ENCODE results near the gene TMEM59L.
A peak's percentile ranks its signal among the peaks of the same experiment; 100 is the strongest.

Gene TMEM59L

DNA sequence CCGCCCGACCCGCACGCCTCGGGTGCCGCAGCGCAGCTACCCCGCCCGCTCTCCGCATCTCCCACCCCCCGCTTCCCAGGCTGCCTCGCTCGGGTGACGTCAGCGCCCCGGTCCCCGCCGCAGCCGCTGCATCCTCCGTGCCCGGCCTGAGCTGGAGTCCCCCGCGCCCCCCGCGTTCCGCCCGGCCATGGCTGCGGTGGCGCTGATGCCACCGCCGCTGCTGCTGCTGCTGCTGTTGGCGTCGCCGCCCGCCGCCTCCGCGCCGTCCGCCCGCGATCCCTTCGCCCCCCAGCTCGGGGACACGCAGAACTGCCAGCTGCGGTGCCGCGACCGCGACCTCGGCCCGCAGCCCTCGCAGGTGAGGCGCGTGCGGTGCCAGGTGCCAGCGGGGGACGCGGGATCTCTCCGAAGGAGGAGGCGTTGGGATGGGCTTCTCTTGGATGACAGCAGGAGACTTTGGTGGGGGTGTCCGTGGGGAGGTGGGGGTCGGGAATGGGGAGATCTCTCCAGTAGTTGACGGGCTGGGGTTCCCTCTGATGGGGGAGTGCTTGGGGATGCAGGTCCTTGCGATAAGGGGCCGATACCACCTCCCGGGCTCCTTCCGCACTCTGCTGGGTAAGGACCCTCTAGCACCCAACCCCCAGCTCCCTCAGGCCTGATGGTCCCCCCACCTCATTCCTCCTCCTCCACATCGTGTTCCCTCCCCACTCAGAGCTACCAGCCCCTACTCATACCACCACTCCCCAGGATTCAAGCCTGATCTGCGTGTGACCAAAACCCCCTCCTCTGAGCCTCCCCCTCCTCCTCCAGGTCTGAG, at the start of gene TMEM59L:
TSS of gene TMEM59L (plus strand) at position 99 of the 817 bp plus-strand sequence. CDS start at position 188, 89 bp downstream.
- CTCF ChIA-PET, result interaction anchor here (0.9 to 3.5 kb wide), 2 partner anchors 18 to 235 kb away, joined by 3 to 16 read pairs; no protein-coding TSS in a partner anchor
- TF ChIP-seq, protein P1, sequence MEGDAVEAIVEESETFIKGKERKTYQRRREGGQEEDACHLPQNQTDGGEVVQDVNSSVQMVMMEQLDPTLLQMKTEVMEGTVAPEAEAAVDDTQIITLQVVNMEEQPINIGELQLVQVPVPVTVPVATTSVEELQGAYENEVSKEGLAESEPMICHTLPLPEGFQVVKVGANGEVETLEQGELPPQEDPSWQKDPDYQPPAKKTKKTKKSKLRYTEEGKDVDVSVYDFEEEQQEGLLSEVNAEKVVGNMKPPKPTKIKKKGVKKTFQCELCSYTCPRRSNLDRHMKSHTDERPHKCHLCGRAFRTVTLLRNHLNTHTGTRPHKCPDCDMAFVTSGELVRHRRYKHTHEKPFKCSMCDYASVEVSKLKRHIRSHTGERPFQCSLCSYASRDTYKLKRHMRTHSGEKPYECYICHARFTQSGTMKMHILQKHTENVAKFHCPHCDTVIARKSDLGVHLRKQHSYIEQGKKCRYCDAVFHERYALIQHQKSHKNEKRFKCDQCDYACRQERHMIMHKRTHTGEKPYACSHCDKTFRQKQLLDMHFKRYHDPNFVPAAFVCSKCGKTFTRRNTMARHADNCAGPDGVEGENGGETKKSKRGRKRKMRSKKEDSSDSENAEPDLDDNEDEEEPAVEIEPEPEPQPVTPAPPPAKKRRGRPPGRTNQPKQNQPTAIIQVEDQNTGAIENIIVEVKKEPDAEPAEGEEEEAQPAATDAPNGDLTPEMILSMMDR (IDR thresholded peaks at IDR 0.05; ENCODE audit: insufficient read depth, low read length, missing control alignments), result no peak
- POLR2A ChIA-PET, result interaction anchor here (0.5 kb wide), 1 partner anchor 175 kb away, joined by 3 read pairs; no protein-coding TSS in a partner anchor
- DNase-seq (ENCODE audit: low read depth, low spot score), result no peak
- H3K4me3 ChIP-seq (ENCODE audit: low read depth, low read length), result peak within 1 kb of the TSS; percentile 48

GRCh38 chr19:18566953-18567352, 45.7 kb upstream of the TMEM59L start:
- TF ChIP-seq, protein P1 (IDR thresholded peaks at IDR 0.05; ENCODE audit: insufficient read depth, low read length, missing control alignments), result no peak
- ChIA-PET POLR2A (no interaction called here), CTCF (interaction anchor here (0.6 kb wide), 1 partner anchor 21 kb away, joined by 3 read pairs; the partner anchor contains the start of gene REX1BD)
- H3K4me3 ChIP-seq (ENCODE audit: low read depth, low read length), result no peak overlapping the region
- DNase-seq (ENCODE audit: low read depth, low spot score), result no peak

DNA sequence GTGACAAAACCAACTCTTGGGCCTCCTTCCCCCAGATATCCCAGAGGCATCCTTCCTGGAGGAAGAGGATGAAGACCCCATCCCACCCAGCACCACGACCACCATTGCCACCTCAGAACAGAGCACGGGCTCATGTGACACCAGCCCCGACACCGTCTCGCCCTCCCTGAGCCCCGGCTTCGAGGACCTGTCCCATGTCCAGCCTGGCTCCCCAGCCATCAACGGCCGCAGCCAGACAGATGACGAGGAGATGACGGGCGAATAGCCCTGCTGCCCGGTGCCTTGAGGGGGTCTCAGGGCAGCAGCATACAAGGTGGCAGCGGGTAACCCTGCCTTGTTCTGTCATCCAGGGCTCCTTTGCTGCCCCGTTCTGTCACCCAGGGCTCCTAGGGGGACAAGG, 44.3 kb upstream of the TMEM59L start:
- CTCF ChIA-PET, result interaction anchor here (2.1 kb wide), 1 partner anchor 20 kb away, joined by 9 read pairs; the partner anchor contains the start of gene REX1BD
- no peak overlapping the region for H3K4me3 ChIP-seq (ENCODE audit: low read depth, low read length)
- DNase-seq (ENCODE audit: low read depth, low spot score), result no peak
- POLR2A ChIA-PET, result no interaction called here
- TF ChIP-seq, protein P1 (IDR thresholded peaks at IDR 0.05; ENCODE audit: insufficient read depth, low read length, missing control alignments), result no peak

DNA sequence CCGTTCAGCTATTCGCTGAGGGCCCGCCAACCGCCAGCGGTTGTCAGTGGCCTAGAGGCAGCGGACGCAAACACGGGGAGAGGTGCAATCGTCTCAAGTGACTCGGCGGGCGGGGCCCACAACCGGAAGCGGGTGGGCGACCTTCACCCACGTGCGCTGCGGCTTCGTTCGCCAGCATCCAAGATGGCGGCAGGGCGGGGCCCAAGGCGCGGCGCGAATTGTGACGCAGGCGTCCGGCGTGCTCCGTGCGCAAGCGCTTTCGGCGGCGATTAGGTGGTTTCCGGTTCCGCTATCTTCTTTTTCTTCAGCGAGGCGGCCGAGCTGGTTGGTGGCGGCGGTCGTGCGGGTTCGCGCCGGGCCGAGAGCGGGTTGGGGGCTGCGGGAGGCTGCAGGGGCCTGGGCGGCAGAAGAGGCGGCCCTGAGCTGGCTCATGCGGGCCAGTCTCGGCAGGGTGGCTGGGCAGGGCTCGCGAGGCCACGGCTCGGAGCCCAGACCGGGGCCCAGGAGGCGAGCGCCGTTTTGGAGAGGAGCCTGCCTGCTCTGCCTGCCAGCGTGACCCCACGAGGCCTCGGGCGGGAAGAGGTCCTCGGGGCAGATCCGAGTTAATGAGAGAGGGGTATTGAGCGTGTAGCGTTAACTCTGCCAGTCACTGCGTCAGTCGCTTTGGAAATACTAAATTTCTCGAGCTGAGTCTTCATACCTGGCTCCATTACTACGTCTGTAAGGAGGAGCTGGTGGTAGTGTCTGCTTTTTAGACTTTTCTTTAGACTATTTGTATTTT, 40.9 kb upstream of the TMEM59L start, which contains the start of gene UBA52:
TSS of gene UBA52 (plus strand) at position 294 of the 781 bp plus-strand sequence. CDS start 1,444 bp downstream, outside the sequence.
- peak; percentile 62 for DNase-seq (ENCODE audit: low read depth, low spot score)
- TF ChIP-seq, protein P1 (IDR thresholded peaks at IDR 0.05; ENCODE audit: insufficient read depth, low read length, missing control alignments), result no peak
- H3K4me3 ChIP-seq (ENCODE audit: low read depth, low read length), result peak within 1 kb of the TSS; percentile 96
- POLR2A ChIA-PET, result interaction anchor here (0.6 to 1.8 kb wide), 10 partner anchors 9 to 348 kb away, joined by 3 to 17 read pairs (median 4); partner anchors contain the start of genes COPE, DDX49, GDF15 and KXD1
- CTCF ChIA-PET, result interaction anchor here (0.8 to 5.0 kb wide), 9 partner anchors 9 to 275 kb away, joined by 3 to 53 read pairs (median 8); partner anchors contain the start of gene REX1BD

DNA sequence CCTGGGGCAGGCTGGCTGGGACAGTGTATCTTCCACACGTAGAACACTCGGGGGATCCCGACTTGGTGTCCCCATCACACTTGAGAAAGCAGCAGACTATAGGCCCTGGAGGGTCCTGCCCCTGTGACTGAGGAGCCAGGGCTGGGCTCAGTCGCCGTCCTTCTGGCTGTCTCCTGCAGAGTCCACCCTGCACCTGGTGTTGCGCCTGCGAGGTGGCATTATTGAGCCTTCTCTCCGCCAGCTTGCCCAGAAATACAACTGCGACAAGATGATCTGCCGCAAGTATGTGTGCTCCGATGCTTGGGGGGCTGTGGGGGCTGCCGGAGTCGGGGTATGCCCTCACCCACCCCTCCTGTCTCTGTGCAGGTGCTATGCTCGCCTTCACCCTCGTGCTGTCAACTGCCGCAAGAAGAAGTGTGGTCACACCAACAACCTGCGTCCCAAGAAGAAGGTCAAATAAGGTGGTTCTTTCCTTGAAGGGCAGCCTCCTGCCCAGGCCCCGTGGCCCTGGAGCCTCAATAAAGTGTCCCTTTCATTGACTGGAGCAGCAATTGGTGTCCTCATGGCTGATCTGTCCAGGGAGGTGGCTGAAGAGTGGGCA, 37.9 kb upstream of the TMEM59L start:
- TF ChIP-seq, protein P1 (IDR thresholded peaks at IDR 0.05; ENCODE audit: insufficient read depth, low read length, missing control alignments), result no peak
- DNase-seq (ENCODE audit: low read depth, low spot score), result no peak
- H3K4me3 ChIP-seq (ENCODE audit: low read depth, low read length), result no peak overlapping the region
- ChIA-PET POLR2A (no interaction called here), CTCF (interaction anchor here (1.1 to 5.0 kb wide), 3 partner anchors 13 to 272 kb away, joined by 3 to 53 read pairs (median 22); partner anchors contain the start of gene REX1BD)
